H1 (cell line): Measurements from ENCODE around the gene CCDC191. TPM values are rescaled to one million over a fixed set of nuclear protein-coding genes. Genes with fewer than 3 reads are reported as not detected.

Experiments
- CHD7 ChIP-seq: fragments of 300-600 bp; sonication (generic); IDR thresholded peaks from 2 replicates; pipeline ENCODE4 v1.7.1; 2012; ENCODE audit warnings: low read length, moderate library complexity, mild to moderate bottlenecking, inconsistent platforms; ENCODE audit not compliant: insufficient replicate concordance
- HDAC2 ChIP-seq, 2 experiments: fragments of 300-600 bp in 1 of 2; sonication (generic) in 1 of 2; IDR thresholded peaks; 2 replicates each; pipeline ENCODE4 v1.6.1; 2011 to 2012; ENCODE audit warnings: low read depth in 2 of 2, low read length in 2 of 2, mild to moderate bottlenecking in 2 of 2, moderate library complexity in 2 of 2, borderline replicate concordance in 1 of 2, inconsistent platforms in 1 of 2
- KDM4A ChIP-seq: IDR thresholded peaks from one replicate; pipeline ENCODE4 v1.7.1; 2012; ENCODE audit warnings: low read depth, mild to moderate bottlenecking, moderate library complexity, low read length, inconsistent platforms; ENCODE audit not compliant: severe bottlenecking
- MAX ChIP-seq: IDR thresholded peaks from 2 replicates; pipeline ENCODE4 v1.6.1; 2012; ENCODE audit warnings: inconsistent platforms
- NANOG ChIP-seq: IDR thresholded peaks from 2 replicates; pipeline ENCODE4 v1.6.1; 2011; ENCODE audit warnings: low read length, low read depth, mild to moderate bottlenecking, inconsistent platforms; ENCODE audit not compliant: insufficient read depth, poor library complexity, severe bottlenecking
- PHF8 ChIP-seq: fragments of 200-600 bp; sonication (generic); conservative IDR thresholded peaks from 2 replicates; pipeline ENCODE4 v1.7.1; 2012; ENCODE audit warnings: low read depth, mild to moderate bottlenecking, inconsistent platforms, low read length, moderate library complexity
- RFX5 ChIP-seq: IDR thresholded peaks from 2 replicates; pipeline ENCODE4 v1.6.1; 2011; ENCODE audit warnings: low read depth, low read length, improper control_type of control experiment, borderline replicate concordance
- SP2 ChIP-seq: IDR thresholded peaks from 2 replicates; pipeline ENCODE4 v1.6.1; 2012; ENCODE audit warnings: mild to moderate bottlenecking, low read length, inconsistent platforms
- ZNF274 ChIP-seq: IDR thresholded peaks from 2 replicates; pipeline ENCODE4 v1.7.0; 2012; ENCODE audit warnings: low read length, borderline replicate concordance; ENCODE audit errors: extremely low read depth
- polyA plus RNA-seq, 7 experiments: library from polyadenylated mRNA; depleted of rRNA in 3 of 7; stranded (reverse) in 5 of 7; unstranded in 2 of 7; fragments of >200 nt in 5 of 7; fragments of 200-250 nt in 2 of 7; gene quantifications; 1 replicate in 5 of 7; 2 replicates in 1 of 7; 4 replicates in 1 of 7; pipeline versions ENCODE4 v1.2.1 to v1.2.3, GENCODE V29; 2011 to 2013; ENCODE audit warnings: missing spikeins in 2 of 7, mixed read lengths in 2 of 7
- total RNA-seq: library from RNA; stranded (reverse); fragmentation: NEBNext Ultra II Directional; extraction: Animal tissue kit (Norgen Biotek cat#: 25700); gene quantifications from 2 replicates; pipeline ENCODE4 v1.2.1, GENCODE V29; 2021

CCDC191 gene
- total and polyA plus RNA-seq, 2 of the 8 experiments (the other 6 are each of a cell fraction or from before 2014, with no cell fraction given), result 0.65 to 1.3 TPM

GRCh38 chr3:113947372-113948014 lies 108.8 kb downstream of the CCDC191 start, which contains the start of gene ZDHHC23 (continued):
- TF ChIP-seq CHD7 (no peak), KDM4A (peak; percentile 59), RFX5 (no peak), ZNF274 (no peak), SP2 (no peak), MAX (peak; percentile 17; the same call in 1 of the 2 replicates), HDAC2 (IDR thresholded peaks at IDR 0.05; ENCODE audit: borderline replicate concordance in 1 of 2, low read depth in 2 of 2, low read length in 2 of 2) (peak in 1 of 2 experiments; percentile 34; a peak in 1 of 4 replicates), PHF8 (no peak), NANOG (no peak)
